Psoas muscle (tissue), 8 donors: ENCODE measurements around the gene ICAM3. TPM values are rescaled to one million over a fixed set of nuclear protein-coding genes. Genes with fewer than 3 reads are reported as not detected.

Source experiments
- ATAC-seq, 4 donors: fragments of 200-7000 bp; cut with Tn5 transposase; one replicate each; pipeline ENCODE4 v1.9.1; 2020; ENCODE audit warnings: moderate library complexity in 3 of 4, mild to moderate bottlenecking in 2 of 4
- DNase-seq, 2 donors: peaks; one replicate each; pipeline ENCODE4 v3.0.0-alpha.2; 2020
- H3K27ac ChIP-seq: fragments of 200-600 bp; one replicate; pipeline ENCODE4 v1.8.0; 2022
- H3K27me3 ChIP-seq, 3 donors: fragments of 200-600 bp in 1 of 3; one replicate each; pipeline versions ENCODE4 v1.6.1 to v1.8.0; 2013 to 2022; ENCODE audit warnings: low read length in 2 of 3, mild to moderate bottlenecking in 2 of 3, moderate library complexity in 1 of 3; ENCODE audit not compliant: insufficient read depth in 3 of 3
- H3K36me3 ChIP-seq, 2 donors: fragments of 200-600 bp in 1 of 2; one replicate each; pipeline versions ENCODE4 v1.6.1 to v1.8.0; 2013 to 2022; ENCODE audit warnings: low read depth in 1 of 2, mild to moderate bottlenecking in 1 of 2, moderate library complexity in 1 of 2; ENCODE audit not compliant: insufficient read depth in 1 of 2
- H3K4me1 ChIP-seq: fragments of 200-600 bp; one replicate; pipeline ENCODE4 v1.8.0; 2022
- H3K4me3 ChIP-seq: fragments of 200-600 bp; one replicate; pipeline ENCODE4 v1.8.0; 2022; ENCODE audit warnings: mild to moderate bottlenecking
- H3K9me3 ChIP-seq: fragments of 200-600 bp; one replicate; pipeline ENCODE4 v1.8.0; 2022
- CTCF ChIP-seq: fragments of 200-600 bp; IDR thresholded peaks from one replicate; pipeline ENCODE4 v1.8.0; 2022; ENCODE audit warnings: antibody characterized with exemption
- WGBS, 3 donors: extraction: QIAGEN DNeasy Blood & Tissue Kit; methylation state at CpG; one replicate each; pipeline versions ENCODE4 v1.1.6 to v1.1.7; 2013; 5-methylcytosine and 5-hydroxymethylcytosine counted together
- intact Hi-C, 2 donors: fragments of 100-400 bp; cut with DNase I; formaldehyde crosslinking; loops; one replicate each; pipeline versions ENCODE4 v1.11.0 to v1.14.2; 2022
- polyA plus RNA-seq, 3 donors: library from polyadenylated mRNA; stranded (reverse); fragments of 200-250 nt; gene quantifications; one replicate each; pipeline ENCODE4 v1.2.3, GENCODE V29; 2013
- total RNA-seq, 4 donors: library from RNA; stranded (reverse); fragmentation: NEBNext Ultra II Directional in 2 of 4; extraction: Animal tissue kit (Norgen Biotek cat#: 25700) in 2 of 4; gene quantifications; one replicate each; pipeline versions ENCODE4 v1.2.1 to v1.2.4, GENCODE V29; 2021 to 2023
- donor health status: healthy with polysubstance abuse.
- donor health status: DM: no; HTN: no; CAD: no; lungs with moderate emphysema.
- donor health status: Bipolar disorder and iron deficiency.
- donor health status: healthy.
- donor health status: DM: yes; HTN: yes; CAD: no.
- donor health status: DM: no; HTN: no; CAD: no.
- donor health status: DM: no; HTN: no; CAD: no.
- donor health status: DM: yes; HTN: yes; CAD: no.

ICAM3 gene
- total and polyA plus RNA-seq, 7 donors, result 6.4 to 10.1 (median 8.4) TPM

GRCh38 chr19:10292206-10292788 lies 47.1 kb downstream of the ICAM3 start:
- ATAC-seq, result peak; percentile 65 to 80 (median 70)
- H3K27me3 ChIP-seq, result peaks cover 0 to 99% (median 65%) of the 10 kb centered on the region in 3 donors
- intact Hi-C loops, result no loop called here
- 1 to 2% (median 1%) methylated on average over 32 to 45 of the region's 45 CpGs for WGBS, 3 donors
- DNase-seq, result peak; percentile 74 to 85
- no peaks in the 10 kb centered on the region for H3K36me3 ChIP-seq
- peak overlapping the region; percentile 64 for H3K4me3 ChIP-seq
- no peak for TF ChIP-seq CTCF
- no peaks in the 10 kb centered on the region for H3K9me3 ChIP-seq
- peaks cover 43% of the 10 kb centered on the region for H3K4me1 ChIP-seq
- H3K27ac ChIP-seq, result no peak overlapping the region

- H3K27ac ChIP-seq, result no peak overlapping the region
- peak in 3 of 4 donors; percentile 10 to 23 (median 12) for ATAC-seq
- 1 to 2% (median 2%) methylated on average over 45 to 49 of the region's 49 CpGs for WGBS, 3 donors
- TF ChIP-seq CTCF, result no peak
- DNase-seq, result no peak
- H3K9me3 ChIP-seq, result no peaks in the 10 kb centered on the region
- H3K4me3 ChIP-seq, result peak overlapping the region; percentile 64
- no peaks in the 10 kb centered on the region for H3K36me3 ChIP-seq
- peaks cover 43% of the 10 kb centered on the region for H3K4me1 ChIP-seq
- intact Hi-C loops, result no loop called here
- peaks cover 0 to 100% (median 66%) of the 10 kb centered on the region in 3 donors for H3K27me3 ChIP-seq
Observed at GRCh38 chr19:10291554-10292205, 47.7 kb downstream of the ICAM3 start.

- Histone ChIP-seq H3K9me3 (no peaks in the 10 kb centered on the region), H3K4me3 (peak overlapping the region; percentile 64), H3K4me1 (peaks cover 43% of the 10 kb centered on the region), H3K27ac (no peak overlapping the region), H3K36me3 (no peaks in the 10 kb centered on the region), H3K27me3 (peaks cover 0 to 95% (median 62%) of the 10 kb centered on the region in 3 donors)
- DNase-seq (peak in 1 of 2 donors; percentile 64), ATAC-seq (peak in 3 of 4 donors; percentile 21 to 35 (median 27))
- no peak for TF ChIP-seq CTCF
- 0 to 1% (median 1%) methylated on average over 47 to 57 of the region's 57 CpGs for WGBS, 3 donors
- intact Hi-C loops, result no loop called here
Observed at GRCh38 chr19:10290876-10291553, 48.4 kb downstream of the ICAM3 start.

- H3K27me3 ChIP-seq, result peaks cover 0 to 92% (median 59%) of the 10 kb centered on the region in 3 donors
- intact Hi-C loops, result no loop called here
- no peaks in the 10 kb centered on the region for H3K9me3 ChIP-seq
- 0 to 2% (median 2%) methylated on average over 30 of the region's 30 CpGs for WGBS, 3 donors
- H3K27ac ChIP-seq, result no peak overlapping the region
- peaks cover 43% of the 10 kb centered on the region for H3K4me1 ChIP-seq
- ATAC-seq (peak in 2 of 4 donors; percentile 6 to 11), DNase-seq (no peak)
- H3K36me3 ChIP-seq, result peaks cover 0 to 6% of the 10 kb centered on the region in 2 donors
- no peak for TF ChIP-seq CTCF
- H3K4me3 ChIP-seq, result peak overlapping the region; percentile 64
Observed at GRCh38 chr19:10290357-10290875, 49.0 kb downstream of the ICAM3 start.
